ENCODE data around the gene DCTN4. TPM values are rescaled to one million over a fixed set of nuclear protein-coding genes. Genes with fewer than 3 reads are reported as not detected.

Gene DCTN4
- total and polyA plus RNA-seq, 9 of the 15 experiments (the other 6 are each of a cell fraction or from before 2014, with no cell fraction given) = 20.4 to 64.9 (median 49.9) TPM

DNA sequence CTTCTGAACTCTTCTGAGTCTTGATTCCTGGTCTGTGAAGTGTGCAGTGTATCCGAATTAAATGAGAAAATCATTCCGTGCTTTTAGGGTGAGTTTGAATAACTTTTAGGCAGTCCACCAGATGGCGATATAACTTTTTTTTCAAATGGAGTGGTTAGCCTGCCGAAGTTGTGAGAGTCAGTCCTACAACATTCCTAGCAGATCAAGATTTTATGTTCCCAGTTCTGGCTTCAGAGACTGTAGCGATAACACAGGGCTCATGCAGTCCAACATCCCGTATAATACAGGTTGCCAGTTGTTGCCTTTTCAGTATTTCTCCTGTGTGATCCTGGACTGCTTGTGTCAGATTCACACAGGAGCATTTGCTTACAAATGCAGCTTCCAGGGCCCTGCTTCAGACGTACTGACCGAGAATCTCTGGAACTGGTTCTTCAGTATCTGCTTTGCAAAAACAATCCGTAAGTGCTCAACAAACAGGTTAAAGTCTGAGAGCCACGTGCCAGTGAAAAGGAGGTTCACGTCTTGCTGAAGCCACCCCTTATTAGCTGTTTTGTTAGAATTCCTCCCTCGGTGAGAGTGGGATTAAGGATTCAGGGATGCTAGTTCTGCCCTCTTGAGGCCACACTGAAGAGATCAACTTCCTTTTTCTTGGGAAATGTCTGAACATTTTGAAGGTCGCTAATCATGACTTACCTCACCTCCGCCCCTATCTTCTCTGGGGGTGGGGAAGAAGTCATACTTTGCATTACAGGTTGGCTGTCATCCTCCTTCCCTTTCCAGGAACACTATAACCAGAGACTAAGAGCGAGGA is 42.5 kb upstream of the DCTN4 start (continued):
- TF ChIP-seq, protein P1, sequence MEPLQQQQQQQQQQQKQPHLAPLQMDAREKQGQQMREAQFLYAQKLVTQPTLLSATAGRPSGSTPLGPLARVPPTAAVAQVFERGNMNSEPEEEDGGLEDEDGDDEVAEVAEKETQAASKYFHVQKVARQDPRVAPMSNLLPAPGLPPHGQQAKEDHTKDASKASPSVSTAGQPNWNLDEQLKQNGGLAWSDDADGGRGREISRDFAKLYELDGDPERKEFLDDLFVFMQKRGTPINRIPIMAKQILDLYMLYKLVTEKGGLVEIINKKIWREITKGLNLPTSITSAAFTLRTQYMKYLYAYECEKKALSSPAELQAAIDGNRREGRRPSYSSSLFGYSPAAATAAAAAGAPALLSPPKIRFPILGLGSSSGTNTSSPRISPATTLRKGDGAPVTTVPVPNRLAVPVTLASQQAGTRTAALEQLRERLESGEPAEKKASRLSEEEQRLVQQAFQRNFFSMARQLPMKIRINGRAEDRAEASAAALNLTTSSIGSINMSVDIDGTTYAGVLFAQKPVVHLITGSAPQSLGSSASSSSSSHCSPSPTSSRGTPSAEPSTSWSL (CRISPR knock-in tag; IDR thresholded peaks at IDR 0.05; ENCODE audit: borderline replicate concordance) = no peak
- TF ChIP-seq, protein P2, sequence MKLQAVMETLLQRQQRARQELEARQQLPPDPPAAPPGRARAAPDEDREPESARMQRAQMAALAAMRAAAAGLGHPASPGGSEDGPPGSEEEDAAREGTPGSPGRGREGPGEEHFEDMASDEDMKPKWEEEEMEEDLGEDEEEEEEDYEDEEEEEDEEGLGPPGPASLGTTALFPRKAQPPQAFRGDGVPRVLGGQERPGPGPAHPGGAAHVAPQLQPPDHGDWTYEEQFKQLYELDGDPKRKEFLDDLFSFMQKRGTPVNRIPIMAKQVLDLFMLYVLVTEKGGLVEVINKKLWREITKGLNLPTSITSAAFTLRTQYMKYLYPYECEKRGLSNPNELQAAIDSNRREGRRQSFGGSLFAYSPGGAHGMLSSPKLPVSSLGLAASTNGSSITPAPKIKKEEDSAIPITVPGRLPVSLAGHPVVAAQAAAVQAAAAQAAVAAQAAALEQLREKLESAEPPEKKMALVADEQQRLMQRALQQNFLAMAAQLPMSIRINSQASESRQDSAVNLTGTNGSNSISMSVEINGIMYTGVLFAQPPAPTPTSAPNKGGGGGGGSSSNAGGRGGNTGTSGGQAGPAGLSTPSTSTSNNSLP (IDR thresholded peaks at IDR 0.05; ENCODE audit: borderline replicate concordance, low read depth, low read length) = 0 out of 2 replicates have a peak, but pooled peaks have one; percentile 57
- TF ChIP-seq PTBP1 (IDR thresholded peaks at IDR 0.05; ENCODE audit: low read depth, low read length) (no peak), KHSRP (IDR thresholded peaks at IDR 0.05) (no peak), THRAP3 (IDR thresholded peaks at IDR 0.05; ENCODE audit: borderline replicate concordance) (no peak), NR2C1 (IDR thresholded peaks at IDR 0.05) (no peak), NR2C1 (tag; IDR thresholded peaks at IDR 0.05) (no peak), POU5F1 (IDR thresholded peaks at IDR 0.05; ENCODE audit: borderline replicate concordance, low read depth, low read length, partially characterized antibody) (no peak)
- TF ChIP-seq, protein P3, sequence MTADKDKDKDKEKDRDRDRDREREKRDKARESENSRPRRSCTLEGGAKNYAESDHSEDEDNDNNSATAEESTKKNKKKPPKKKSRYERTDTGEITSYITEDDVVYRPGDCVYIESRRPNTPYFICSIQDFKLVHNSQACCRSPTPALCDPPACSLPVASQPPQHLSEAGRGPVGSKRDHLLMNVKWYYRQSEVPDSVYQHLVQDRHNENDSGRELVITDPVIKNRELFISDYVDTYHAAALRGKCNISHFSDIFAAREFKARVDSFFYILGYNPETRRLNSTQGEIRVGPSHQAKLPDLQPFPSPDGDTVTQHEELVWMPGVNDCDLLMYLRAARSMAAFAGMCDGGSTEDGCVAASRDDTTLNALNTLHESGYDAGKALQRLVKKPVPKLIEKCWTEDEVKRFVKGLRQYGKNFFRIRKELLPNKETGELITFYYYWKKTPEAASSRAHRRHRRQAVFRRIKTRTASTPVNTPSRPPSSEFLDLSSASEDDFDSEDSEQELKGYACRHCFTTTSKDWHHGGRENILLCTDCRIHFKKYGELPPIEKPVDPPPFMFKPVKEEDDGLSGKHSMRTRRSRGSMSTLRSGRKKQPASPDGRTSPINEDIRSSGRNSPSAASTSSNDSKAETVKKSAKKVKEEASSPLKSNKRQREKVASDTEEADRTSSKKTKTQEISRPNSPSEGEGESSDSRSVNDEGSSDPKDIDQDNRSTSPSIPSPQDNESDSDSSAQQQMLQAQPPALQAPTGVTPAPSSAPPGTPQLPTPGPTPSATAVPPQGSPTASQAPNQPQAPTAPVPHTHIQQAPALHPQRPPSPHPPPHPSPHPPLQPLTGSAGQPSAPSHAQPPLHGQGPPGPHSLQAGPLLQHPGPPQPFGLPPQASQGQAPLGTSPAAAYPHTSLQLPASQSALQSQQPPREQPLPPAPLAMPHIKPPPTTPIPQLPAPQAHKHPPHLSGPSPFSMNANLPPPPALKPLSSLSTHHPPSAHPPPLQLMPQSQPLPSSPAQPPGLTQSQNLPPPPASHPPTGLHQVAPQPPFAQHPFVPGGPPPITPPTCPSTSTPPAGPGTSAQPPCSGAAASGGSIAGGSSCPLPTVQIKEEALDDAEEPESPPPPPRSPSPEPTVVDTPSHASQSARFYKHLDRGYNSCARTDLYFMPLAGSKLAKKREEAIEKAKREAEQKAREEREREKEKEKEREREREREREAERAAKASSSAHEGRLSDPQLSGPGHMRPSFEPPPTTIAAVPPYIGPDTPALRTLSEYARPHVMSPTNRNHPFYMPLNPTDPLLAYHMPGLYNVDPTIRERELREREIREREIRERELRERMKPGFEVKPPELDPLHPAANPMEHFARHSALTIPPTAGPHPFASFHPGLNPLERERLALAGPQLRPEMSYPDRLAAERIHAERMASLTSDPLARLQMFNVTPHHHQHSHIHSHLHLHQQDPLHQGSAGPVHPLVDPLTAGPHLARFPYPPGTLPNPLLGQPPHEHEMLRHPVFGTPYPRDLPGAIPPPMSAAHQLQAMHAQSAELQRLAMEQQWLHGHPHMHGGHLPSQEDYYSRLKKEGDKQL (CRISPR knock-in tag; IDR thresholded peaks at IDR 0.05; ENCODE audit: borderline replicate concordance) = no peak
- TF ChIP-seq, protein P4, sequence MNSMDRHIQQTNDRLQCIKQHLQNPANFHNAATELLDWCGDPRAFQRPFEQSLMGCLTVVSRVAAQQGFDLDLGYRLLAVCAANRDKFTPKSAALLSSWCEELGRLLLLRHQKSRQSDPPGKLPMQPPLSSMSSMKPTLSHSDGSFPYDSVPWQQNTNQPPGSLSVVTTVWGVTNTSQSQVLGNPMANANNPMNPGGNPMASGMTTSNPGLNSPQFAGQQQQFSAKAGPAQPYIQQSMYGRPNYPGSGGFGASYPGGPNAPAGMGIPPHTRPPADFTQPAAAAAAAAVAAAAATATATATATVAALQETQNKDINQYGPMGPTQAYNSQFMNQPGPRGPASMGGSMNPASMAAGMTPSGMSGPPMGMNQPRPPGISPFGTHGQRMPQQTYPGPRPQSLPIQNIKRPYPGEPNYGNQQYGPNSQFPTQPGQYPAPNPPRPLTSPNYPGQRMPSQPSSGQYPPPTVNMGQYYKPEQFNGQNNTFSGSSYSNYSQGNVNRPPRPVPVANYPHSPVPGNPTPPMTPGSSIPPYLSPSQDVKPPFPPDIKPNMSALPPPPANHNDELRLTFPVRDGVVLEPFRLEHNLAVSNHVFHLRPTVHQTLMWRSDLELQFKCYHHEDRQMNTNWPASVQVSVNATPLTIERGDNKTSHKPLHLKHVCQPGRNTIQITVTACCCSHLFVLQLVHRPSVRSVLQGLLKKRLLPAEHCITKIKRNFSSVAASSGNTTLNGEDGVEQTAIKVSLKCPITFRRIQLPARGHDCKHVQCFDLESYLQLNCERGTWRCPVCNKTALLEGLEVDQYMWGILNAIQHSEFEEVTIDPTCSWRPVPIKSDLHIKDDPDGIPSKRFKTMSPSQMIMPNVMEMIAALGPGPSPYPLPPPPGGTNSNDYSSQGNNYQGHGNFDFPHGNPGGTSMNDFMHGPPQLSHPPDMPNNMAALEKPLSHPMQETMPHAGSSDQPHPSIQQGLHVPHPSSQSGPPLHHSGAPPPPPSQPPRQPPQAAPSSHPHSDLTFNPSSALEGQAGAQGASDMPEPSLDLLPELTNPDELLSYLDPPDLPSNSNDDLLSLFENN (IDR thresholded peaks at IDR 0.05; ENCODE audit: low read depth in 2 of 2, low read length in 2 of 2) = no peak
- TF ChIP-seq, protein P5, sequence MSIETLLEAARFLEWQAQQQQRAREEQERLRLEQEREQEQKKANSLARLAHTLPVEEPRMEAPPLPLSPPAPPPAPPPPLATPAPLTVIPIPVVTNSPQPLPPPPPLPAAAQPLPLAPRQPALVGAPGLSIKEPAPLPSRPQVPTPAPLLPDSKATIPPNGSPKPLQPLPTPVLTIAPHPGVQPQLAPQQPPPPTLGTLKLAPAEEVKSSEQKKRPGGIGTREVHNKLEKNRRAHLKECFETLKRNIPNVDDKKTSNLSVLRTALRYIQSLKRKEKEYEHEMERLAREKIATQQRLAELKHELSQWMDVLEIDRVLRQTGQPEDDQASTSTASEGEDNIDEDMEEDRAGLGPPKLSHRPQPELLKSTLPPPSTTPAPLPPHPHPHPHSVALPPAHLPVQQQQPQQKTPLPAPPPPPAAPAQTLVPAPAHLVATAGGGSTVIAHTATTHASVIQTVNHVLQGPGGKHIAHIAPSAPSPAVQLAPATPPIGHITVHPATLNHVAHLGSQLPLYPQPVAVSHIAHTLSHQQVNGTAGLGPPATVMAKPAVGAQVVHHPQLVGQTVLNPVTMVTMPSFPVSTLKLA (conservative IDR thresholded peaks at IDR 0.05) = no peak
